ENCODE data around the gene BEST3. TPM values are rescaled to one million over a fixed set of nuclear protein-coding genes. Genes with fewer than 3 reads are reported as not detected.
"Not testable (repeated sequence)": the region's sequence is repeated elsewhere in the genome, so short reads cannot be mapped to it uniquely, and the experiment has no call there.

The BEST3 gene
- total RNA-seq, 4 donors from 2014 or later: 0.21 TPM; not detected in 3

DNA sequence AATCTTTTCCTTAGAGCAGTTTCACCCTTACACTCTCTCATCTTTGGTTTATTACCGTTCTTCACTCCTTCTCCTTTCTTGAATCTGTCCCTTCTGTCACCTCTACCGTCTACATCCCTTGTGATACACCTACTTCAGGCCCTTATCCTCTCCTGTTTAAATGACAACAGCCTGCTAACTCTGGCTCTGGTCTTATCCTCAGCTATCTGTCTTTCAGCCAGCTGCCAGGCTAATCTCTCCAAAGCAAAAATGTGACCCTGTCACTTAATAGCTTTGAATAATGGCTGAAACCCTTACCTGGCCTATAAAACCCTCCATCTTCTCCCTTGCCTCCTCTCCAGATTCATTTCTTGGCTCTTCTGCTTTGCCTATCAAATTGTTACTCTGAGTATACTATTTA is 32.3 kb downstream of the BEST3 start:
- no peaks in the 10 kb centered on the region for H3K4me1 ChIP-seq
- intact Hi-C loops (cut with DNase I; ENCODE audit: low total_unique reads): no loop called here
- no peak for DNase-seq
- no peak overlapping the region for H3K27ac ChIP-seq
- H3K9me3 ChIP-seq: no peaks in the 10 kb centered on the region
- no peak overlapping the region for H3K4me3 ChIP-seq
- no peaks in the 10 kb centered on the region for H3K27me3 ChIP-seq
- TF ChIP-seq POLR2A (IDR thresholded peaks at IDR 0.05): no peak
- TF ChIP-seq, protein P1, sequence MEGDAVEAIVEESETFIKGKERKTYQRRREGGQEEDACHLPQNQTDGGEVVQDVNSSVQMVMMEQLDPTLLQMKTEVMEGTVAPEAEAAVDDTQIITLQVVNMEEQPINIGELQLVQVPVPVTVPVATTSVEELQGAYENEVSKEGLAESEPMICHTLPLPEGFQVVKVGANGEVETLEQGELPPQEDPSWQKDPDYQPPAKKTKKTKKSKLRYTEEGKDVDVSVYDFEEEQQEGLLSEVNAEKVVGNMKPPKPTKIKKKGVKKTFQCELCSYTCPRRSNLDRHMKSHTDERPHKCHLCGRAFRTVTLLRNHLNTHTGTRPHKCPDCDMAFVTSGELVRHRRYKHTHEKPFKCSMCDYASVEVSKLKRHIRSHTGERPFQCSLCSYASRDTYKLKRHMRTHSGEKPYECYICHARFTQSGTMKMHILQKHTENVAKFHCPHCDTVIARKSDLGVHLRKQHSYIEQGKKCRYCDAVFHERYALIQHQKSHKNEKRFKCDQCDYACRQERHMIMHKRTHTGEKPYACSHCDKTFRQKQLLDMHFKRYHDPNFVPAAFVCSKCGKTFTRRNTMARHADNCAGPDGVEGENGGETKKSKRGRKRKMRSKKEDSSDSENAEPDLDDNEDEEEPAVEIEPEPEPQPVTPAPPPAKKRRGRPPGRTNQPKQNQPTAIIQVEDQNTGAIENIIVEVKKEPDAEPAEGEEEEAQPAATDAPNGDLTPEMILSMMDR (IDR thresholded peaks at IDR 0.05): no peak
- no peaks in the 10 kb centered on the region for H3K36me3 ChIP-seq

DNA sequence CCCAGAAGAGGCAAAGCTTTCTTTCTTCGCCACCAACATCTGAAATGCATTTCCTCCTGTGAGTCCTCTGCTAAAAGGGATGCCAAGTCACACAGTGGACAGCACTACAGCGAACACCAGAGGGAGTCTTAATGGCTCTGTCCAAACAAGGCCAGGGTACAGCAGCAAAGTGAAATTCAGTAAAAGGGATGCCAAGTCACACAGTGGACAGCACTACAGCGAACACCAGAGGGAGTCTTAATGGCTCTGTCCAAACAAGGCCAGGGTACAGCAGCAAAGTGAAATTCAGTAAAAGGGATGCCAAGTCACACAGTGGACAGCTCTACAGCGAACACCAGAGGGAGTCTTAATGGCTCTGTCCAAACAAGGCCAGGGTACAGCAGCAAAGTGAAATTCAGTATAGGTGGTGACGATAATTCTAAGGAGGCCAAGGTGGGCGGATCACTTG is 34.1 kb downstream of the BEST3 start:
- intact Hi-C loops (cut with DNase I; ENCODE audit: low total_unique reads); H3K4me3 ChIP-seq; H3K27me3 ChIP-seq; H3K4me1 ChIP-seq; H3K27ac ChIP-seq; H3K36me3 ChIP-seq; H3K9me3 ChIP-seq; DNase-seq: not testable (repeated sequence)

DNA sequence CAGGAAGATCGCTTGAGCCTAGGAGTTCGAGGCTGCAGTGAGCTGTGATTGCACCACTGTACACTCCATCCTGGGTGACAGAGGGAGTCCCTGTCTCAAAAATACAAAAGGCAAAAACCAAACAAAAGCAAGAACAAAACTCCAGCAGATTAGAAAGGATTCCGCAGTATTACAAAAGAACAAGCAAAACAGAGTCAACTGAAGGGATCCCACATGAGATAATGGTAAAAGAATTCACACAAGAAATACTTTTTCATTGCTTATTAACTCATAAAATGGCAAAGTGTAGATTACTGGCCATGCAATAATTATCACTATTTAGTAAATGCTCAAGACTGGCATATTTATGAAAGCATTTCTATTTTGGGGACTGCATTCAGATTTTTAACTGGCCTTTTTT is 35.4 kb downstream of the BEST3 start:
- no peaks in the 10 kb centered on the region for H3K4me1 ChIP-seq
- H3K27me3 ChIP-seq: no peaks in the 10 kb centered on the region

DNA sequence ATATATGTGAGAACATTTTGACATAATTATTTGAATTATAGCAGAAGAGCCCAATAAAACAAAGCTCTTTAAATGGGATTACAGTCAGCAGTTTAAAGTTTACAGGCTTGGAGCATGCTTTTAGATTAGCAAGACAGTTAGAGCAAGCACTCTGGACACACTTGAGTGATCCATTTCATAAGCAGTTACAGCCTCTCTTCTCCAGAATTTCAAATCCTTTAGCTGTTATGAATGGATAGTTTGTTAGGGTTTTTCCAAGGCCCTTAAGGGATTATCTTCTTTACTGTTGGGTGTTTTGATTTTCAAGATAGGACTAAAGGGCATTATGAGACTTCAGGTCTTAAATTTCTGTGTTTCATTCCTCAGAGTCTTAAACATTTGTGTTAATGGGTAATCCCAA is 36.3 kb downstream of the BEST3 start:
- H3K4me1 ChIP-seq: no peaks in the 10 kb centered on the region
- TF ChIP-seq, protein P1 (IDR thresholded peaks at IDR 0.05): no peak
- no peak for TF ChIP-seq POLR2A (IDR thresholded peaks at IDR 0.05)
- H3K27me3 ChIP-seq: no peaks in the 10 kb centered on the region
- no peaks in the 10 kb centered on the region for H3K36me3 ChIP-seq
- H3K4me3 ChIP-seq: no peak overlapping the region
- H3K27ac ChIP-seq: no peak overlapping the region
- DNase-seq: no peak
- intact Hi-C loops (cut with DNase I; ENCODE audit: low total_unique reads): no loop called here
- H3K9me3 ChIP-seq: no peaks in the 10 kb centered on the region

More for the DNA sequence above, 35.4 kb downstream of the BEST3 start:
- DNase-seq: no peak
- Histone ChIP-seq H3K27ac (no peak overlapping the region), H3K36me3 (no peaks in the 10 kb centered on the region), H3K9me3 (no peaks in the 10 kb centered on the region), H3K4me3 (no peak overlapping the region)
- no peak for TF ChIP-seq POLR2A (IDR thresholded peaks at IDR 0.05)
- TF ChIP-seq, protein P1 (IDR thresholded peaks at IDR 0.05): no peak
- intact Hi-C loops (cut with DNase I; ENCODE audit: low total_unique reads): no loop called here

DNA sequence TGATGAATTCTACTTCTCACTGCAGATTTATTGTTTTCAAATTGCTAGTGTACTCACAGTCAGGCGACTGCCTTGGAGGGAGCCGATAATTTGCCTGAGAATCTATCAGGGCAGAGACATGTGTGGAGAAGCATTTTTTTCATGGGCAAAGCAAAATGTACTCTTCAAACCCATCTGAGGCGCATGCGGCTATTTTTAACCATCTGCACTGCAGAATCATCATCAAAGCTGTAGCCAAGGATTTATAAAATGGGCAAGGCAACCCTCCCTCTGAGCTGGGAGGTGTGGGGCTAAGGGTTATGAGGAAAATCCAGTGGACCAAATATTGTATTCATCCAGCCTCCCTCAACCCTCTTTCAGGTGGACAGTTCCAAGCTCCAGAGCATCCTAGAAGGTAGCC is 37.7 kb downstream of the BEST3 start:
- Histone ChIP-seq H3K9me3 (no peaks in the 10 kb centered on the region), H3K4me3 (no peak overlapping the region), H3K27me3 (no peaks in the 10 kb centered on the region), H3K36me3 (no peaks in the 10 kb centered on the region), H3K4me1 (no peaks in the 10 kb centered on the region), H3K27ac (no peak overlapping the region)
- no peak for DNase-seq
- no peak for TF ChIP-seq POLR2A (IDR thresholded peaks at IDR 0.05)
- TF ChIP-seq, protein P1 (IDR thresholded peaks at IDR 0.05): no peak
- intact Hi-C loops (cut with DNase I; ENCODE audit: low total_unique reads): no loop called here

Data from uterus (tissue), 4 donors.